SK-N-SH (cell line): Measurements from ENCODE around the gene PPP2R5D. TPM values are rescaled to one million over a fixed set of nuclear protein-coding genes. Genes with fewer than 3 reads are reported as not detected.

Experiments used
- CTCF ChIA-PET: fragments of 300-600, 350-600 bp; formaldehyde crosslinking; extraction: SDS; loops from one replicate; lab custom pipeline; 2021; lab: Yijun Ruan, JAX
- POLR2A ChIA-PET: fragments of 350-600 bp; sonication (Branson Sonifier 250); formaldehyde crosslinking; extraction: SDS; loops from one replicate; lab custom pipeline; 2020; ENCODE audit warnings: antibody characterized with exemption, inconsistent platforms; lab: Yijun Ruan, JAX
- DNase-seq: peaks from one replicate; pipeline ENCODE4 v3.0.0; 2012
- H2AFZ ChIP-seq: fragments of 200-600 bp; sonication (generic); 2 replicates; pipeline ENCODE4 v1.8.1; 2016; ENCODE audit warnings: antibody characterized with exemption, mild to moderate bottlenecking, low read depth
- H3F3A ChIP-seq: fragments of 200-600 bp; sonication (generic); replicated peaks from 2 replicates; pipeline ENCODE3; 2016; ENCODE audit warnings: antibody characterized with exemption, mild to moderate bottlenecking; ENCODE audit not compliant: insufficient read depth
- H3K27ac ChIP-seq, 2 experiments: fragments of 200-500 bp in 1 of 2; fragments of 200-600 bp in 1 of 2; sonication (Bioruptor generic) in 1 of 2; sonication (generic), shearing (Covaris generic) in 1 of 2; 2 replicates each; pipeline versions ENCODE4 v1.5.1 to v1.6.1; 2014 to 2016; ENCODE audit warnings: low read depth in 2 of 2, inconsistent platforms in 1 of 2, low read length in 1 of 2, mild to moderate bottlenecking in 1 of 2, mixed read lengths in 1 of 2
- H3K27me3 ChIP-seq: fragments of 200-600 bp; sonication (generic), shearing (Covaris generic); 2 replicates; pipeline ENCODE4 v1.6.1; 2016; ENCODE audit warnings: mixed run types; ENCODE audit not compliant: insufficient read depth
- H3K36me3 ChIP-seq, 2 experiments: fragments of 200-500 bp in 1 of 2; fragments of 200-600 bp in 1 of 2; sonication (Bioruptor generic) in 1 of 2; sonication (generic) in 1 of 2; replicated peaks in 1 of 2; 2 replicates each; pipeline versions ENCODE3 to v1.5.1; 2014 to 2016; ENCODE audit warnings: low read length in 1 of 2, mild to moderate bottlenecking in 1 of 2; ENCODE audit not compliant: insufficient read depth in 2 of 2, control insufficient read depth in 1 of 2
- H3K4me1 ChIP-seq, 2 experiments: fragments of 200-500 bp in 1 of 2; fragments of 200-600 bp in 1 of 2; sonication (Bioruptor generic) in 1 of 2; sonication (generic), shearing (Covaris generic) in 1 of 2; 2 replicates each; pipeline versions ENCODE4 v1.5.1 to v1.6.1; 2014 to 2016; ENCODE audit warnings: low read depth in 1 of 2, low read length in 1 of 2, mixed run types in 1 of 2; ENCODE audit not compliant: insufficient read depth in 2 of 2, control insufficient read depth in 1 of 2
- H3K4me2 ChIP-seq: fragments of 200-600 bp; sonication (generic), shearing (Covaris generic); 2 replicates; pipeline ENCODE4 v1.6.1; 2017; ENCODE audit warnings: mixed run types
- H3K4me3 ChIP-seq, 2 experiments: fragments of 200-500 bp in 1 of 2; fragments of 200-600 bp in 1 of 2; sonication (Bioruptor generic) in 1 of 2; sonication (generic), shearing (Covaris generic) in 1 of 2; 2 replicates each; pipeline versions ENCODE4 v1.5.1 to v1.8.1; 2014 to 2016; ENCODE audit warnings: low read depth in 2 of 2, inconsistent platforms in 1 of 2, low read length in 1 of 2, mild to moderate bottlenecking in 1 of 2, mixed read lengths in 1 of 2, moderate library complexity in 1 of 2
- H3K79me2 ChIP-seq: fragments of 200-600 bp; sonication (generic); 2 replicates; pipeline ENCODE4 v1.8.1; 2017; ENCODE audit warnings: mild to moderate bottlenecking; ENCODE audit not compliant: insufficient read depth
- H3K9ac ChIP-seq: fragments of 200-600 bp; sonication (generic); 2 replicates; pipeline ENCODE4 v1.6.1; 2017; ENCODE audit warnings: mixed run types
- H3K9me2 ChIP-seq: fragments of 200-600 bp; sonication (generic); 2 replicates; pipeline ENCODE4 v1.6.1; 2017; ENCODE audit warnings: mixed run types
- H3K9me3 ChIP-seq: fragments of 200-600 bp; sonication (generic); 2 replicates; pipeline ENCODE4 v1.6.1; 2017; ENCODE audit warnings: mixed run types, mild to moderate bottlenecking, moderate library complexity
- H4K20me1 ChIP-seq: fragments of 200-600 bp; sonication (generic); 2 replicates; pipeline ENCODE4 v1.6.1; 2017; ENCODE audit warnings: mild to moderate bottlenecking, mixed run types; ENCODE audit not compliant: insufficient read depth
- CHD2 ChIP-seq: fragments of 150-350 bp; IDR thresholded peaks from 2 replicates; pipeline ENCODE4 v1.6.1; 2018; ENCODE audit warnings: low read length; ENCODE audit not compliant: partially characterized antibody
- CTCF ChIP-seq: fragments of 200-600 bp; sonication (generic); IDR thresholded peaks from 2 replicates; pipeline ENCODE4 v1.6.1; 2017; ENCODE audit warnings: antibody characterized with exemption, mild to moderate bottlenecking, moderate library complexity
- ELF1 ChIP-seq: IDR thresholded peaks from 2 replicates; pipeline ENCODE4 v1.4.0; 2012
- FOSL2 ChIP-seq: IDR thresholded peaks from 2 replicates; pipeline ENCODE4 v1.4.0; 2012; ENCODE audit warnings: low read depth, mild to moderate bottlenecking, moderate library complexity, borderline replicate concordance
- FOXJ3 ChIP-seq: sonication (generic); formaldehyde crosslinking; IDR thresholded peaks from 2 replicates; pipeline ENCODE4 v1.5.1; 2020; ENCODE audit warnings: mild to moderate bottlenecking, missing genetic modification reagents
- FOXM1 ChIP-seq: IDR thresholded peaks from 2 replicates; pipeline ENCODE4 v1.4.0; 2012; ENCODE audit warnings: low read depth, mild to moderate bottlenecking
- GABPA ChIP-seq: IDR thresholded peaks from 2 replicates; pipeline ENCODE4 v1.4.0; 2012; ENCODE audit warnings: low read depth, mild to moderate bottlenecking
- IRF3 ChIP-seq: fragments of 150-350 bp; IDR thresholded peaks from 2 replicates; pipeline ENCODE4 v1.6.1; 2016; ENCODE audit warnings: mild to moderate bottlenecking, low read depth, low read length
- JUND ChIP-seq: IDR thresholded peaks from 2 replicates; pipeline ENCODE4 v1.4.0; 2012
- MAX ChIP-seq: IDR thresholded peaks from 2 replicates; pipeline ENCODE4 v1.4.0; 2012; ENCODE audit warnings: low read depth
- MXI1 ChIP-seq: IDR thresholded peaks from 2 replicates; pipeline ENCODE4 v1.6.1; 2012; ENCODE audit warnings: mild to moderate bottlenecking, low read depth, low read length, improper control_type of control experiment
- NFIC ChIP-seq: IDR thresholded peaks from 2 replicates; pipeline ENCODE4 v1.4.0; 2012; ENCODE audit warnings: borderline replicate concordance
- POLR2AphosphoS5 ChIP-seq: IDR thresholded peaks from 2 replicates; pipeline ENCODE4 v1.6.1; 2012; ENCODE audit warnings: low read depth, low read length
- RAD21 ChIP-seq: IDR thresholded peaks from 2 replicates; pipeline ENCODE4 v1.6.1; 2012; ENCODE audit warnings: mild to moderate bottlenecking, low read length
- RXRA ChIP-seq: IDR thresholded peaks from 2 replicates; pipeline ENCODE4 v1.4.0; 2012; ENCODE audit warnings: low read depth, mild to moderate bottlenecking, borderline replicate concordance
- TCF12 ChIP-seq: IDR thresholded peaks from 2 replicates; pipeline ENCODE4 v1.4.0; 2012
- USF1 ChIP-seq: IDR thresholded peaks from 2 replicates; pipeline ENCODE4 v1.4.0; 2012; ENCODE audit warnings: low read depth, borderline replicate concordance
- YY1 ChIP-seq: IDR thresholded peaks from 2 replicates; pipeline ENCODE4 v1.4.0; 2012; ENCODE audit warnings: low read depth, mild to moderate bottlenecking
- WGBS: methylation state at CpG from one replicate; pipeline ENCODE4 v1.1.6; 2017; ENCODE audit warnings: low lambda C conversion rate; 5-methylcytosine and 5-hydroxymethylcytosine counted together
- polyA plus RNA-seq, 3 experiments: library from polyadenylated mRNA; depleted of rRNA; stranded (reverse); fragments of >200 nt; gene quantifications; 2 replicates each; pipeline ENCODE4 v1.2.3, GENCODE V29; 2012

PPP2R5D gene
- polyA plus RNA-seq, 1 of the 3 experiments (the other 2 are of a cell fraction), result 37.6 TPM

- H3K9me2 ChIP-seq, result no peaks in the 10 kb centered on the region
- no peak overlapping the region for H3K4me2 ChIP-seq
- DNase-seq, result peak; percentile 75
- no peak overlapping the region for H3K4me3 ChIP-seq
- H3K36me3 ChIP-seq, result peaks cover 0 to 34% of the 10 kb centered on the region in 2 experiments
- WGBS, result 87% methylated on average over 3 of the region's 9 CpGs
- ChIA-PET CTCF (interaction anchor here (0.6 to 2.0 kb wide), 9 partner anchors 8 to 179 kb away, joined by 3 to 9 read pairs (median 4); partner anchors contain the start of genes PEX6 and PPP2R5D), POLR2A (interaction anchor here (1.8 to 2.1 kb wide), 2 partner anchors 15 kb away, joined by 4 to 8 read pairs; partner anchors contain the start of gene PEX6)
- H2AFZ ChIP-seq, result no peak overlapping the region
- H3F3A ChIP-seq, result no peaks in the 10 kb centered on the region
- no peaks in the 10 kb centered on the region for H3K79me2 ChIP-seq
- H3K9ac ChIP-seq, result no peak overlapping the region
- no peak overlapping the region for H3K27ac ChIP-seq
- no peaks in the 10 kb centered on the region for H4K20me1 ChIP-seq
- no peaks in the 10 kb centered on the region for H3K9me3 ChIP-seq
- peak; percentile 42 for TF ChIP-seq CTCF
- peak; percentile 48 for TF ChIP-seq RAD21
- no peak for TF ChIP-seq FOXM1
- TF ChIP-seq FOSL2, result no peak
- no peaks in the 10 kb centered on the region for H3K27me3 ChIP-seq
- peaks cover 0 to 7% of the 10 kb centered on the region in 2 experiments; a peak in 1 of 4 replicates for H3K4me1 ChIP-seq
Observed at GRCh38 chr6:42963855-42964605, 20.3 kb upstream of the PPP2R5D start.

GRCh38 chr6:42966571-42966970 lies 17.8 kb upstream of the PPP2R5D start:
- WGBS, result 93% methylated on average over 7 of the region's 7 CpGs
- POLR2A ChIA-PET, result interaction anchor here (0.6 kb wide), 1 partner anchor 64 kb away, joined by 3 read pairs; no protein-coding TSS in a partner anchor
- H3K79me2 ChIP-seq, result no peaks in the 10 kb centered on the region
- no peaks in the 10 kb centered on the region for H3K9me3 ChIP-seq
- H3K4me1 ChIP-seq, result peaks cover 0 to 9% of the 10 kb centered on the region in 2 experiments; a peak in 3 of 4 replicates
- H2AFZ ChIP-seq, result no peak overlapping the region
- peaks cover 3% of the 10 kb centered on the region for H3F3A ChIP-seq
- no peak overlapping the region for H3K4me2 ChIP-seq
- no peaks in the 10 kb centered on the region for H3K9me2 ChIP-seq
- peaks cover 0 to 41% of the 10 kb centered on the region in 2 experiments for H3K36me3 ChIP-seq
- H3K4me3 ChIP-seq, result no peak overlapping the region
- no peaks in the 10 kb centered on the region for H3K27me3 ChIP-seq
- H4K20me1 ChIP-seq, result no peaks in the 10 kb centered on the region
- TF ChIP-seq TCF12 (no peak), RAD21 (no peak), JUND (no peak), POLR2AphosphoS5 (no peak)
- DNase-seq, result no peak
- CTCF ChIA-PET, result interaction anchor here (0.9 kb wide), 1 partner anchor 12 kb away, joined by 3 read pairs; the partner anchor contains the start of gene PEX6
- no peak overlapping the region for H3K27ac ChIP-seq
- no peak overlapping the region for H3K9ac ChIP-seq

- ChIA-PET CTCF (interaction anchor here (1.3 kb wide), 1 partner anchor 12 kb away, joined by 4 read pairs; the partner anchor contains the start of gene PEX6), POLR2A (no interaction called here)
- no peaks in the 10 kb centered on the region for H3K27me3 ChIP-seq
- H2AFZ ChIP-seq, result no peak overlapping the region
- no peak for DNase-seq
- H3K9me3 ChIP-seq, result no peaks in the 10 kb centered on the region
- no peaks in the 10 kb centered on the region for H3K79me2 ChIP-seq
- no peak overlapping the region for H3K9ac ChIP-seq
- H4K20me1 ChIP-seq, result no peaks in the 10 kb centered on the region
- H3K4me1 ChIP-seq, result peaks cover 0 to 9% of the 10 kb centered on the region in 2 experiments; a peak in 3 of 4 replicates
- 98% methylated on average over 11 of the region's 11 CpGs for whole genome bisulfite sequencing
- H3K4me3 ChIP-seq, result no peak overlapping the region
- no peak overlapping the region for H3K4me2 ChIP-seq
- H3K27ac ChIP-seq, result no peak overlapping the region
- peaks cover 6% of the 10 kb centered on the region for H3F3A ChIP-seq
- peaks cover 0 to 41% of the 10 kb centered on the region in 2 experiments for H3K36me3 ChIP-seq
- H3K9me2 ChIP-seq, result no peaks in the 10 kb centered on the region
- TF ChIP-seq USF1, result no peak
- TF ChIP-seq IRF3, result no peak
- no peak for TF ChIP-seq RXRA
- TF ChIP-seq YY1, result no peak
- no peak for TF ChIP-seq GABPA
- TF ChIP-seq NFIC, result no peak
- no peak for TF ChIP-seq CHD2
- no peak for TF ChIP-seq MAX
- no peak for TF ChIP-seq MXI1
- no peak for TF ChIP-seq FOXJ3
- TF ChIP-seq ELF1, result no peak
- no peak for TF ChIP-seq FOXM1
- no peak for TF ChIP-seq POLR2AphosphoS5
Observed at GRCh38 chr6:42967228-42967627, 17.1 kb upstream of the PPP2R5D start.
